Trophoblast cell (in vitro differentiated cells and primary cell): ENCODE measurements around the gene SMPD3.

Experiments
- DNase-seq, 2 donors: peaks; one replicate each; pipeline ENCODE4 v3.0.0-alpha.2; 2016
- H2AFZ ChIP-seq: 2 replicates; pipeline ENCODE4 v1.6.1; 2013; ENCODE audit warnings: low read length, moderate library complexity, mild to moderate bottlenecking; ENCODE audit not compliant: insufficient read depth, poor library complexity
- H2AK5ac ChIP-seq: 2 replicates; pipeline ENCODE4 v1.6.1; 2013; ENCODE audit warnings: mild to moderate bottlenecking, low read length
- H2BK120ac ChIP-seq: 2 replicates; pipeline ENCODE4 v1.6.1; 2013; ENCODE audit warnings: low read length, mild to moderate bottlenecking, moderate library complexity; ENCODE audit not compliant: insufficient read depth, poor library complexity
- H2BK12ac ChIP-seq: 2 replicates; pipeline ENCODE4 v1.6.1; 2013; ENCODE audit warnings: mild to moderate bottlenecking, low read length, moderate library complexity
- H2BK5ac ChIP-seq: 2 replicates; pipeline ENCODE4 v1.6.1; 2013; ENCODE audit warnings: low read length, low read depth, moderate library complexity, mild to moderate bottlenecking; ENCODE audit not compliant: poor library complexity
- H3K14ac ChIP-seq: 2 replicates; pipeline ENCODE4 v1.6.1; 2013; ENCODE audit warnings: mild to moderate bottlenecking, low read length
- H3K18ac ChIP-seq: 2 replicates; pipeline ENCODE4 v1.6.1; 2013; ENCODE audit warnings: mild to moderate bottlenecking, low read length
- H3K23ac ChIP-seq: 2 replicates; pipeline ENCODE4 v1.6.1; 2013; ENCODE audit warnings: low read length
- H3K27ac ChIP-seq: 2 replicates; pipeline ENCODE4 v1.5.1; 2013; ENCODE audit warnings: low read depth, mild to moderate bottlenecking, inconsistent platforms, low read length, moderate library complexity
- H3K27me3 ChIP-seq: 2 replicates; pipeline ENCODE4 v1.6.1; 2013; ENCODE audit warnings: inconsistent platforms, mild to moderate bottlenecking, low read length, moderate library complexity; ENCODE audit not compliant: insufficient read depth
- H3K36me3 ChIP-seq, 2 experiments: 1 replicate in 1 of 2; 2 replicates in 1 of 2; pipeline ENCODE4 v1.6.1; 2013; ENCODE audit warnings: low read length in 2 of 2, mild to moderate bottlenecking in 2 of 2, moderate library complexity in 1 of 2; ENCODE audit not compliant: insufficient read depth in 2 of 2, control insufficient read depth in 1 of 2
- H3K4ac ChIP-seq: 2 replicates; pipeline ENCODE4 v1.6.1; 2013; ENCODE audit warnings: low read depth, mild to moderate bottlenecking, low read length, moderate library complexity
- H3K4me1 ChIP-seq, 2 experiments: 1 replicate in 1 of 2; 2 replicates in 1 of 2; pipeline ENCODE4 v1.6.1; 2013; ENCODE audit warnings: low read length in 2 of 2, mild to moderate bottlenecking in 2 of 2, moderate library complexity in 1 of 2; ENCODE audit not compliant: insufficient read depth in 2 of 2, control insufficient read depth in 1 of 2
- H3K4me2 ChIP-seq: 2 replicates; pipeline ENCODE4 v1.6.1; 2013; ENCODE audit warnings: inconsistent platforms, mild to moderate bottlenecking, low read length, moderate library complexity
- H3K4me3 ChIP-seq: 2 replicates; pipeline ENCODE4 v1.5.1; 2013; ENCODE audit warnings: mild to moderate bottlenecking, low read depth, low read length, inconsistent platforms
- H3K79me1 ChIP-seq: one replicate; pipeline ENCODE4 v1.6.1; 2013; ENCODE audit warnings: low read length
- H3K79me2 ChIP-seq: 2 replicates; pipeline ENCODE4 v1.6.1; 2013; ENCODE audit warnings: low read length, mild to moderate bottlenecking; ENCODE audit not compliant: control insufficient read depth, insufficient read depth, poor library complexity
- H3K9ac ChIP-seq: 2 replicates; pipeline ENCODE4 v1.6.1; 2013; ENCODE audit warnings: mild to moderate bottlenecking, low read length
- H3K9me3 ChIP-seq: 2 replicates; pipeline ENCODE4 v1.6.1; 2013; ENCODE audit warnings: low read depth, mild to moderate bottlenecking, control low read depth, inconsistent platforms, low read length; ENCODE audit not compliant: insufficient read depth
- H4K12ac ChIP-seq: 2 replicates; pipeline ENCODE4 v1.6.1; 2013; ENCODE audit warnings: low read depth, mild to moderate bottlenecking, low read length, moderate library complexity
- H4K8ac ChIP-seq: 2 replicates; pipeline ENCODE4 v1.6.1; 2013; ENCODE audit warnings: low read depth, mild to moderate bottlenecking, low read length, moderate library complexity
- H4K91ac ChIP-seq: one replicate; pipeline ENCODE4 v1.6.1; 2013; ENCODE audit warnings: low read depth, mild to moderate bottlenecking, low read length, moderate library complexity
- WGBS: extraction: QIAGEN DNeasy Blood & Tissue Kit; methylation state at CpG from one replicate; pipeline ENCODE4 v1.1.7; 2013; ENCODE audit warnings: missing lambda C conversion rate; ENCODE audit not compliant: insufficient read length, insufficient coverage; ENCODE audit errors: extremely low coverage; 5-methylcytosine and 5-hydroxymethylcytosine counted together

SMPD3 gene

DNA sequence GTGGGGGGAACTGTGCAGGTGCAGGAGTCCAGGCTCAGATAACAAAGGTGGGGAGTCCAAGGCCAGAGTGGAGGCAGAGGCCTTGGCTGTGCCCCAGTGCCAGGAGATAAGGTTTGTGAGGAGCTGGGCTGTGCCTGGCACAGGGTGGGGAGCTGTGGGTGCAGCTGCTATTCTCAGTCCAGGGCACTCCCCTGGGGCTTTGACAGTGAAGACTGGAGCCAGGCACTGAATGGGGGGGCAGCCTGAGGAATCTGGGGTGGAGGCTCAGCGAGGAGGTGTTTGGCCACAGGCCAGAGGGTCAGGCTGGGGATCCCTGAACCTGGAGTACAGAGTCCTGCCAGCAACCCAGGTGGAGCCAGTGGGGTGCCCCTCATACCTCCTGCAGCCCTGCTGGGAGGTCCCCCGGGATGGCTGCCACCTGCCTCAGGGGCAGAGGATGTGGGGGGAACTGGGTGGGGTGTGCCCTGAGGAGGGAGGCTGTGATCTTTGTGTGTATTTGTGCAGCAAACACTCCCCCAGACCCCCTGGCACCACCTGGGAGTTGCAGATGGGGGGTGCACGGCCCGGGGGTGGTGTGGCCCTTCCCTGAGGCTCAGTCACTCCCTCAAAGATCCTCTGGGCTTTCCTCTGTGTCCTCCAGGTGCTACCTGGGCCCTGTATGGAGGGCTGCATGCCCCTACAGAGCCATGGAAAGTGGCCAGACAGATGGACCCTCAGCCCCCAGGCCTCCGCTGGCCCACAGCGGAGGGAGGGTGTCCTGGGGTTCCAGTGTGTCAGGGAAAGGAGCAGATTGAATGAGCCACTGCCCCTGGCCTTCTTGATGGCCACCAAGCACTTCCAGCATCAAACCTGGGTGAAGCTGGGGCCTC is 44.5 kb upstream of the SMPD3 start:
- Histone ChIP-seq H3K4me1 (peaks cover 11% of the 10 kb centered on the region in 2 experiments), H4K91ac (no peak overlapping the region), H3K14ac (no peak overlapping the region), H2AFZ (no peak overlapping the region), H3K4ac (no peak overlapping the region), H2BK120ac (no peak overlapping the region), H3K9me3 (peaks cover 2% of the 10 kb centered on the region), H3K23ac (no peak overlapping the region), H2AK5ac (no peak overlapping the region), H4K8ac (no peak overlapping the region), H3K18ac (no peak overlapping the region), H4K12ac (no peak overlapping the region), H3K9ac (no peak overlapping the region), H3K79me2 (no peaks in the 10 kb centered on the region), H2BK12ac (no peak overlapping the region), H3K79me1 (no peaks in the 10 kb centered on the region), H3K4me3 (no peak overlapping the region), H3K27ac (no peak overlapping the region), H3K27me3 (no peaks in the 10 kb centered on the region), H2BK5ac (no peak overlapping the region), H3K4me2 (no peak overlapping the region), H3K36me3 (no peaks in the 10 kb centered on the region)
- DNase-seq, result no peak
- no CpG with 5 or more reads among the region's 6 CpGs for WGBS

DNA sequence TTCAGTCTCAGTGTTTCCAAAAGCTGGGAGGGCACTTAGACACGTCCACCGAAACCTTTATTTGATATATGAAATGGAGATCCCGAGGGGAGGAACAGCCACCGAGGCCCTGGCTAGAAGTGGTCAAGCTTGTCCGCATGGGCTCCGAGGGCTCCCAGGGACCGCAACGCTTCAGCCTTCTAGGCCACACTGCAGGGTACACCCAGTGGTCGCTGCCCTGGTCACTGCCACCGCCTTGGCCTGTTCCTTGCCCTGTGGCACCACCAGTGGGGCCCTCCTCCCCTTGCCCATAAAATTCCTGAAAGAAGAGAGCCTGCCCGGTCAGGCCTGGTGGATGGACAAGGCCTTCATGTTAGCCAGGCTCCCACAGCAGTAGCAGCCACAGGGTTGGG is 43.8 kb upstream of the SMPD3 start:
- H2BK5ac ChIP-seq, result no peak overlapping the region
- H3K4me2 ChIP-seq, result no peak overlapping the region
- H3K18ac ChIP-seq, result no peak overlapping the region
- no peak overlapping the region for H2AK5ac ChIP-seq
- no peak overlapping the region for H3K4ac ChIP-seq
- H3K27me3 ChIP-seq, result no peaks in the 10 kb centered on the region
- WGBS, result no CpG with 5 or more reads among the region's 11 CpGs
- no peaks in the 10 kb centered on the region for H3K79me2 ChIP-seq
- H3K23ac ChIP-seq, result no peak overlapping the region
- no peaks in the 10 kb centered on the region for H3K79me1 ChIP-seq
- no peak overlapping the region for H3K4me3 ChIP-seq
- no peak overlapping the region for H4K12ac ChIP-seq
- H3K9ac ChIP-seq, result no peak overlapping the region
- H4K91ac ChIP-seq, result no peak overlapping the region
- no peak for DNase-seq
- peaks cover 2% of the 10 kb centered on the region for H3K9me3 ChIP-seq
- H4K8ac ChIP-seq, result no peak overlapping the region
- H2AFZ ChIP-seq, result no peak overlapping the region
- H3K4me1 ChIP-seq, result peaks cover 11% of the 10 kb centered on the region in 2 experiments
- no peak overlapping the region for H3K27ac ChIP-seq
- H2BK12ac ChIP-seq, result no peak overlapping the region
- no peak overlapping the region for H2BK120ac ChIP-seq
- no peaks in the 10 kb centered on the region for H3K36me3 ChIP-seq
- no peak overlapping the region for H3K14ac ChIP-seq

DNA sequence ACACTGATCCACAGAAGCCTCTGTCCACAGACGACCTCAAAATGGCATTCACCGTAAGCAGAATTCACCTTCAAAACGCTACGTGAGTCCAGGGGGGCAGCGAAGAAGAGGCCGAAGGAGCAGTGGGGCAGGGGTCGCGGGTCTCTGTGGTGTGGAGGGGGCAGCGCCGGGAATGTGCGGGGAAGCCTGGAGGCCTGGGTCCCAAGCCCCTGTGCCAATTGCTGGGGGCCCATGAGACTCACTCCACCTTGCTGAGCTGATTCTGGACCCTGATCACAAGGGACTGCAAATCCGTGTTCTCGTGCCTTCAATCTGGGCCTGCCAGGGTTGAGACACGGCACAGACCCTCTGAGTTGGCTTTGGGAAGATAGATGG is 43.3 kb upstream of the SMPD3 start:
- Histone ChIP-seq H2AK5ac (no peak overlapping the region), H2BK12ac (no peak overlapping the region), H3K14ac (no peak overlapping the region), H3K27me3 (no peaks in the 10 kb centered on the region), H3K4me2 (no peak overlapping the region), H3K23ac (no peak overlapping the region), H3K9ac (no peak overlapping the region), H3K9me3 (peaks cover 2% of the 10 kb centered on the region), H3K36me3 (no peaks in the 10 kb centered on the region), H4K12ac (no peak overlapping the region), H3K4me1 (peaks cover 11 to 15% of the 10 kb centered on the region in 2 experiments), H2BK5ac (no peak overlapping the region), H3K4me3 (no peak overlapping the region), H3K18ac (no peak overlapping the region), H3K27ac (no peak overlapping the region), H3K79me2 (no peaks in the 10 kb centered on the region), H2BK120ac (no peak overlapping the region), H3K4ac (no peak overlapping the region), H2AFZ (no peak overlapping the region), H4K8ac (no peak overlapping the region), H3K79me1 (no peaks in the 10 kb centered on the region), H4K91ac (no peak overlapping the region)
- WGBS, result no CpG with 5 or more reads among the region's 14 CpGs
- DNase-seq, result no peak

- Histone ChIP-seq H3K27me3 (no peaks in the 10 kb centered on the region), H3K27ac (no peak overlapping the region), H4K91ac (no peak overlapping the region), H3K9ac (no peak overlapping the region), H4K12ac (no peak overlapping the region), H3K18ac (no peak overlapping the region), H4K8ac (no peak overlapping the region), H3K9me3 (peaks cover 2% of the 10 kb centered on the region), H2AFZ (no peak overlapping the region), H3K79me1 (no peaks in the 10 kb centered on the region), H2BK120ac (no peak overlapping the region), H3K79me2 (no peaks in the 10 kb centered on the region), H3K4me2 (no peak overlapping the region), H3K4me1 (peaks cover 11 to 15% of the 10 kb centered on the region in 2 experiments), H3K36me3 (no peaks in the 10 kb centered on the region), H3K14ac (no peak overlapping the region), H3K4me3 (no peak overlapping the region), H3K23ac (no peak overlapping the region), H3K4ac (no peak overlapping the region), H2BK12ac (no peak overlapping the region), H2AK5ac (no peak overlapping the region), H2BK5ac (no peak overlapping the region)
- peak; percentile 69 to 84 for DNase-seq
- WGBS, result no CpG with 5 or more reads among the region's 13 CpGs
These were observed 42.7 kb upstream of the SMPD3 start for GRCh38 chr16:68490829-68491575.
